Smooth muscle cell (in vitro differentiated cells): ENCODE data around the gene CAMKMT. TPM values are rescaled to one million over a fixed set of nuclear protein-coding genes. Genes with fewer than 3 reads are reported as not detected.

Source experiments
- DNase-seq: peaks from one replicate; lab custom pipeline; 2025; ENCODE audit not compliant: unreplicated experiment; lab: John Stamatoyannopoulos, UW
- H2AFZ ChIP-seq: fragments of 200-600 bp; sonication (generic); 2 replicates; pipeline ENCODE4 v1.6.0; 2016; ENCODE audit warnings: antibody characterized with exemption, low read depth, mild to moderate bottlenecking
- H3F3A ChIP-seq: fragments of 200-600 bp; sonication (generic); 2 replicates; pipeline ENCODE4 v1.6.0; 2017; ENCODE audit warnings: antibody characterized with exemption, low read depth
- H3K27ac ChIP-seq: fragments of 200-600 bp; sonication (generic); 2 replicates; pipeline ENCODE4 v1.5.1; 2016; ENCODE audit warnings: low read depth, mild to moderate bottlenecking
- H3K27me3 ChIP-seq: fragments of 200-600 bp; sonication (generic); 2 replicates; pipeline ENCODE4 v1.6.1; 2016; ENCODE audit warnings: low read depth, mild to moderate bottlenecking
- H3K36me3 ChIP-seq: fragments of 200-600 bp; sonication (generic); 2 replicates; pipeline ENCODE4 v1.5.1; 2016; ENCODE audit warnings: low read depth
- H3K4me1 ChIP-seq: fragments of 200-600 bp; sonication (generic); 2 replicates; pipeline ENCODE4 v1.5.1; 2016; ENCODE audit warnings: low read depth
- H3K4me2 ChIP-seq: fragments of 200-600 bp; sonication (generic); 2 replicates; pipeline ENCODE4 v1.6.0; 2016; ENCODE audit warnings: mild to moderate bottlenecking
- H3K4me3 ChIP-seq: fragments of 200-600 bp; sonication (generic); 2 replicates; pipeline ENCODE4 v1.5.1; 2016; ENCODE audit warnings: mild to moderate bottlenecking
- H3K79me2 ChIP-seq: fragments of 200-600 bp; sonication (generic); 2 replicates; pipeline ENCODE4 v1.6.0; 2016; ENCODE audit warnings: low read depth, mild to moderate bottlenecking
- H3K9ac ChIP-seq: fragments of 200-600 bp; sonication (generic); 2 replicates; pipeline ENCODE4 v1.6.0; 2016; ENCODE audit warnings: low read depth
- H3K9me3 ChIP-seq: fragments of 200-600 bp; sonication (generic); replicated peaks from 2 replicates; pipeline ENCODE4 v1.5.1; 2016; ENCODE audit warnings: low read depth
- H4K20me1 ChIP-seq: fragments of 200-600 bp; sonication (generic); 2 replicates; pipeline ENCODE4 v1.6.0; 2016; ENCODE audit warnings: low read depth
- WGBS: methylation state at CpG from one replicate; pipeline ENCODE4 v1.1.7; 2016; ENCODE audit warnings: low lambda C conversion rate; 5-methylcytosine and 5-hydroxymethylcytosine counted together
- polyA plus RNA-seq: library from polyadenylated mRNA; unstranded; fragments of >200 nt; fragmentation: Nextera tagmentation; extraction: Ambion mirVana; gene quantifications from 2 replicates; pipeline ENCODE4 v1.2.1, GENCODE V29; 2016
- total RNA-seq: library from RNA; depleted of rRNA; stranded (reverse); fragments of >200 nt; gene quantifications from 2 replicates; pipeline ENCODE4 v1.2.3, GENCODE V29; 2014
- TF ChIP-seq, protein P1 (sequence below): fragments of 200-600 bp; sonication (generic); IDR thresholded peaks from 2 replicates; pipeline ENCODE4 v1.5.1; 2017; ENCODE audit warnings: borderline replicate concordance, mild to moderate bottlenecking, antibody characterized with exemption; ENCODE audit not compliant: insufficient read depth, poor library complexity, severe bottlenecking

CAMKMT gene
- total and polyA plus RNA-seq, 2 experiments from 2014 or later = 7.2 to 7.6 TPM

DNA sequence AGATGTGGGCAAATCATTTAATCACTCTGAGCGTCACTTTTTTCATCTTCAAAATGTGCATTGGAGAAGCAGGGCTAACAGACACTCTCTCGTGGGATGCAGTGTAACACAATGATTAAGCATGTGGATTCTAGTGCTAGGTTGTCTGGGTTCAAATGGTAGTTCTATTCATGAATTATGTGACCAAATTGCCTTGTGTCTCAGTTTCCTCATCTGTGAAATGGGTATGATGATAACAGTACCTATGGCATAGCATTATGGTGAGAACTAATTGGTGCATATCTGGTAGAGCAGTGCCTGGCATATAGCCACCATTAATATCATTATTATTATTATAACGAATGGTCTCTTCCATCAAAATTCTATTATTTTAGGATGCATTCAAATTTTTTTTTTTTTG is 437.4 kb downstream of the CAMKMT start:
- Histone ChIP-seq H3K79me2 (no peaks in the 10 kb centered on the region), H3K36me3 (no peaks in the 10 kb centered on the region), H3F3A (no peaks in the 10 kb centered on the region), H3K9me3 (no peaks in the 10 kb centered on the region), H3K4me1 (peaks cover 31% of the 10 kb centered on the region), H4K20me1 (no peaks in the 10 kb centered on the region), H3K4me2 (no peak overlapping the region), H3K27me3 (peaks cover 74% of the 10 kb centered on the region), H3K4me3 (no peak overlapping the region), H3K27ac (no peak overlapping the region), H2AFZ (no peak overlapping the region), H3K9ac (no peak overlapping the region)
- whole genome bisulfite sequencing = 97% methylated on average over 3 of the region's 3 CpGs
- TF ChIP-seq, protein P1, sequence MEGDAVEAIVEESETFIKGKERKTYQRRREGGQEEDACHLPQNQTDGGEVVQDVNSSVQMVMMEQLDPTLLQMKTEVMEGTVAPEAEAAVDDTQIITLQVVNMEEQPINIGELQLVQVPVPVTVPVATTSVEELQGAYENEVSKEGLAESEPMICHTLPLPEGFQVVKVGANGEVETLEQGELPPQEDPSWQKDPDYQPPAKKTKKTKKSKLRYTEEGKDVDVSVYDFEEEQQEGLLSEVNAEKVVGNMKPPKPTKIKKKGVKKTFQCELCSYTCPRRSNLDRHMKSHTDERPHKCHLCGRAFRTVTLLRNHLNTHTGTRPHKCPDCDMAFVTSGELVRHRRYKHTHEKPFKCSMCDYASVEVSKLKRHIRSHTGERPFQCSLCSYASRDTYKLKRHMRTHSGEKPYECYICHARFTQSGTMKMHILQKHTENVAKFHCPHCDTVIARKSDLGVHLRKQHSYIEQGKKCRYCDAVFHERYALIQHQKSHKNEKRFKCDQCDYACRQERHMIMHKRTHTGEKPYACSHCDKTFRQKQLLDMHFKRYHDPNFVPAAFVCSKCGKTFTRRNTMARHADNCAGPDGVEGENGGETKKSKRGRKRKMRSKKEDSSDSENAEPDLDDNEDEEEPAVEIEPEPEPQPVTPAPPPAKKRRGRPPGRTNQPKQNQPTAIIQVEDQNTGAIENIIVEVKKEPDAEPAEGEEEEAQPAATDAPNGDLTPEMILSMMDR = no peak
- DNase-seq = no peak

DNA sequence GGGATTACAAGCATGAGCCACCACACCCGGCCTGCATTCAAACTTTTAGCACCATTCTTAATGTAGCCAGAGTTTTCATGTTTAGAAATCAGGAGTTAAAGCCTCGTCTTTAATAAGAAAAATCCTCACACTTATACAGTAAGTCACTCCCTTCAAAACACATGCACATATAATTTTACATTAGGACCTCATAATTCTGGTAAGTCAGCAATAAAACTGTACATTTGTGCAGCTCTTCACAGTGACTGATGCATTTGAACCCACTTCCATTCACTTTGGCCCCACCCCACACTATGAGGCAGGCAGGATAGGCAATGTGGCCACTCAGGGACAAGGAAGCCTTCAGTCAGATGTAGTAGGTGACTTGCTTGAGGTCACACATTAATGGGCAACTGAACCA is 438.0 kb downstream of the CAMKMT start:
- Histone ChIP-seq H3K27ac (no peak overlapping the region), H4K20me1 (no peaks in the 10 kb centered on the region), H2AFZ (no peak overlapping the region), H3K36me3 (no peaks in the 10 kb centered on the region), H3K4me2 (no peak overlapping the region), H3F3A (no peaks in the 10 kb centered on the region), H3K9me3 (no peaks in the 10 kb centered on the region), H3K27me3 (peaks cover 80% of the 10 kb centered on the region), H3K79me2 (no peaks in the 10 kb centered on the region), H3K9ac (no peak overlapping the region), H3K4me1 (peaks cover 38% of the 10 kb centered on the region), H3K4me3 (no peak overlapping the region)
- TF ChIP-seq, protein P1 = no peak
- DNase-seq = no peak
- WGBS = 80% methylated on average over 2 of the region's 2 CpGs

DNA sequence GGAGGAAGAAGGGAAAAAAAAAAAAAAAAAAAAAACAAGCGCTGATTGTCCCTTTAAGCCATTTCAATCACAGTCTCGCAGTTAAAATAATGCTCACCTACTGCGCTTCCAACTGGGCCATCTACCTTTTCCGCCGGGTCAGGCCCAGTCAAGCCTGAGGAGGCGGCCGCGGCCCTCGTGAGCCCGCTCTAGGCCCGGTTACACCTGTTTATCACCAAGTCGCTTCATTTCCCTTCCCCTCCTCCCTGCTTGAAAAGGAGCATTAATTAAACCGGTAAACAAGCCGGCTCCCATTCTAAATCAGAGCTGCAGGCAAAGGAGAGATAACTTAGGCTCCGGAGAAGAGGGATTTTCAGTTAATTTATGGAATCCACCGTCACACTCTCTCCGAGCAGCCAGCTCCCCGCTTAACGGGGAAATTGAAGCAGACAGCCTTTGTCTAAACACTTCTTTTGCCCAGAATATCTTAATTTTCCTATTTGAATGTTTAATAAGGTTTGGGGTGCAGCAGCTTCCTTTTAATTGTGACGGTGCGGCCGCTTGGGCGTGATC is 439.6 kb downstream of the CAMKMT start:
- TF ChIP-seq, protein P1 = no peak
- H3K27ac ChIP-seq = no peak overlapping the region
- no peaks in the 10 kb centered on the region for H3K36me3 ChIP-seq
- 4% methylated on average over 23 of the region's 23 CpGs for WGBS
- no peaks in the 10 kb centered on the region for H3K9me3 ChIP-seq
- peak overlapping the region; percentile 78 for H3K4me2 ChIP-seq
- H3K4me3 ChIP-seq = no peak overlapping the region
- no peaks in the 10 kb centered on the region for H3F3A ChIP-seq
- H3K9ac ChIP-seq = no peak overlapping the region
- no peak for DNase-seq
- no peaks in the 10 kb centered on the region for H4K20me1 ChIP-seq
- H3K27me3 ChIP-seq = peaks cover 96% of the 10 kb centered on the region
- H3K79me2 ChIP-seq = no peaks in the 10 kb centered on the region
- peaks cover 53% of the 10 kb centered on the region for H3K4me1 ChIP-seq
- H2AFZ ChIP-seq = no peak overlapping the region
